Activated CD4-positive, alpha-beta T cell treated with anti-CD3 and anti-CD28 coated beads for 36 hours (primary cell): Measurements from ENCODE around the gene ACSL3. TPM values are rescaled to one million over a fixed set of nuclear protein-coding genes. Genes with fewer than 3 reads are reported as not detected.

Source experiments
- ATAC-seq: fragments of 200-7000 bp; cut with Tn5 transposase; one replicate; pipeline ENCODE4 v1.10.0; 2021; ENCODE audit warnings: mild to moderate bottlenecking, moderate library complexity
- CTCF ChIA-PET: fragments of 350-600 bp; sonication (Branson Sonifier 250); formaldehyde crosslinking; loops from one replicate; lab custom pipeline; 2021; ENCODE audit warnings: antibody characterized with exemption; lab: Charles Lee
- POLR2A ChIA-PET: fragments of 350-600 bp; sonication (Branson Sonifier 250); formaldehyde crosslinking; loops from one replicate; lab custom pipeline; 2021; ENCODE audit warnings: antibody characterized with exemption, inconsistent platforms; lab: Charles Lee
- DNase-seq: peaks from one replicate; pipeline ENCODE4 v3.0.0-alpha.2; 2020
- H3K27ac Mint-ChIP-seq: one replicate; pipeline ENCODE4 v1.8.0; 2021; ENCODE audit warnings: mixed read lengths
- H3K27me3 Mint-ChIP-seq: one replicate; pipeline ENCODE4 v1.8.0; 2021; ENCODE audit warnings: mixed read lengths
- H3K36me3 Mint-ChIP-seq: one replicate; pipeline ENCODE4 v1.8.0; 2021; ENCODE audit warnings: low read depth, mixed read lengths
- H3K4me1 Mint-ChIP-seq: one replicate; pipeline ENCODE4 v1.8.0; 2021; ENCODE audit warnings: mixed read lengths
- H3K4me3 Mint-ChIP-seq: one replicate; pipeline ENCODE4 v1.8.0; 2021; ENCODE audit warnings: mild to moderate bottlenecking, moderate library complexity, mixed read lengths
- H3K9me3 Mint-ChIP-seq: one replicate; pipeline ENCODE4 v1.8.0; 2021; ENCODE audit warnings: low read depth, mixed read lengths
- intact Hi-C, 2 experiments: fragments of 100-400 bp; cut with DNase I in 1 of 2; cut with micrococcal nuclease in 1 of 2; formaldehyde crosslinking; loops; one replicate each; pipeline versions ENCODE4 v1.14.2 to v1.15.1; 2022 to 2024; cut with DNase I, micrococcal nuclease
- total RNA-seq, 2 experiments: library from RNA; stranded (reverse); gene quantifications; one replicate each; pipeline ENCODE4 v1.2.3, GENCODE V29; 2021

Gene ACSL3
- 10 to 100 TPM; 46.2 to 48.8 TPM for total RNA-seq

- intact Hi-C loops = loop anchor here (1.0 to 5.0 kb wide), 8 partner anchors 42 to 1081 kb away; partner anchors contain the start of genes FARSB (in 1 of the 2) and SGPP2 (in 1 of the 2)
- H3K27me3 Mint-ChIP-seq = peaks cover 4% of the 10 kb centered on the region
- peak within 1 kb of the TSS; percentile 91 for H3K27ac Mint-ChIP-seq
- H3K9me3 Mint-ChIP-seq = no peaks in the 10 kb centered on the region
- peak within 1 kb of the TSS; percentile 67 for H3K4me3 Mint-ChIP-seq
- ATAC-seq (peak; percentile 100), DNase-seq (peak; percentile 97)
- ChIA-PET CTCF (interaction anchor here (0.6 to 1.3 kb wide), 2 partner anchors 153 to 170 kb away, joined by 3 to 4 read pairs; no protein-coding TSS in a partner anchor), POLR2A (interaction anchor here (0.7 kb wide), 1 partner anchor 71 kb away, joined by 3 read pairs; no protein-coding TSS in a partner anchor)
- H3K4me1 Mint-ChIP-seq = peaks cover 9% of the 10 kb centered on the region
- H3K36me3 Mint-ChIP-seq = peaks cover 3% of the 10 kb centered on the region
These were observed at the start of gene ACSL3 for GRCh38 chr2:222860740-222861410. ACSL3 (plus strand) TSS chr2:222861036; CDS start chr2:222908773, 47,737 bp downstream.

GRCh38 chr2:222811828-222812227 is 49.0 kb upstream of the ACSL3 start:
- Mint-ChIP-seq H3K4me1 (peaks cover 27% of the 10 kb centered on the region), H3K36me3 (no peaks in the 10 kb centered on the region), H3K9me3 (no peaks in the 10 kb centered on the region), H3K27ac (peak overlapping the region; percentile 61), H3K4me3 (no peak overlapping the region), H3K27me3 (no peaks in the 10 kb centered on the region)
- ChIA-PET POLR2A (interaction anchor here (0.7 kb wide), 1 partner anchor 48 kb away, joined by 4 read pairs; no protein-coding TSS in a partner anchor), CTCF (interaction anchor here (1.3 to 2.7 kb wide), 2 partner anchors 14 to 51 kb away, joined by 4 to 11 read pairs; no protein-coding TSS in a partner anchor)
- intact Hi-C loops = loop anchor here (2.0 to 5.0 kb wide), 4 partner anchors 23 to 103 kb away; partner anchors contain the start of gene ACSL3 (in 2 of the 2)
- ATAC-seq = no peak
- DNase-seq = no peak

DNA sequence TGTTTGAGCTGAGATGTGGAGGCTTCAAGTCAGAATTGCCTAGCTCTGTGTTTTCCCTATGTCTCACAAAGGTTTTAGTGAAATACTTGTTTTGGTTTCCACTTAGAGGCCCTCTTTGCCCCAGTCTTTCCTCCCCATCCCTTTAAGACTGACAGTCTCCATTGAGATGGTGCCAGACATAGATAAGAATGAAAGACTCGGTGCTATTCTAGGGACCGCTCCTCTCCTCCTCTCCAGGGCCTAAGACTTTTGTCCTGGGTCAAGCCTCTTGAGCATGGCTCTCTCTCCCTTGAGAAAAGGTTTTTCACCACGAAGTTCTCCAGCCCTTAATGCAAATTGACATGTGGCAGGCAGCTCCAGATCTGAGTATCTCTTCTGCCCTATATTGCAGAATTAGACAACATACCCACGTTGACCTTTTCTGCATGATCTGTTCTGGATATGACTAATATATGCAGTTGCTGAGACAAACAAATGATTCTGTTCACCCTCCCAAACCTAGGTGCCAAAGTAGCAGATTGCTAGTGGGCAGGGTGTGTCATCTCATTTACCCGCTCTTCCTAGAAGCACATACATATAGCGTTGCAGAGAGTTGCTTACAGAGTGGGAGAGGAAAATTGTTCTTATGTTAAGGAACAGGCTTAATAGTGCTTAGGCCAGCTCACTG is 47.5 kb upstream of the ACSL3 start:
- H3K4me1 Mint-ChIP-seq = peaks cover 27% of the 10 kb centered on the region
- H3K4me3 Mint-ChIP-seq = no peak overlapping the region
- intact Hi-C loops = loop anchor here (2.0 to 5.0 kb wide), 4 partner anchors 25 to 105 kb away; partner anchors contain the start of gene ACSL3 (in 2 of the 2)
- peak; percentile 63 for DNase-seq
- no peaks in the 10 kb centered on the region for H3K36me3 Mint-ChIP-seq
- ChIA-PET POLR2A (interaction anchor here (0.6 to 0.9 kb wide), 2 partner anchors 26 to 146 kb away, joined by 3 to 6 read pairs; no protein-coding TSS in a partner anchor), CTCF (interaction anchor here (0.7 to 2.7 kb wide), 10 partner anchors 9 to 145 kb away, joined by 3 to 11 read pairs (median 3); no protein-coding TSS in a partner anchor)
- H3K27me3 Mint-ChIP-seq = no peaks in the 10 kb centered on the region
- peak; percentile 91 for ATAC-seq
- peak overlapping the region; percentile 90 for H3K27ac Mint-ChIP-seq
- no peaks in the 10 kb centered on the region for H3K9me3 Mint-ChIP-seq

- DNase-seq (no peak), ATAC-seq (peak; percentile 53)
- H3K27ac Mint-ChIP-seq = no peak overlapping the region
- H3K36me3 Mint-ChIP-seq = no peaks in the 10 kb centered on the region
- no peak overlapping the region for H3K4me3 Mint-ChIP-seq
- ChIA-PET POLR2A (no interaction called here), CTCF (no interaction called here)
- peaks cover 10% of the 10 kb centered on the region for H3K4me1 Mint-ChIP-seq
- H3K27me3 Mint-ChIP-seq = no peaks in the 10 kb centered on the region
- H3K9me3 Mint-ChIP-seq = no peaks in the 10 kb centered on the region
- intact Hi-C loops = no loop called here
These were observed 41.0 kb upstream of the ACSL3 start for GRCh38 chr2:222819722-222820333.

DNA sequence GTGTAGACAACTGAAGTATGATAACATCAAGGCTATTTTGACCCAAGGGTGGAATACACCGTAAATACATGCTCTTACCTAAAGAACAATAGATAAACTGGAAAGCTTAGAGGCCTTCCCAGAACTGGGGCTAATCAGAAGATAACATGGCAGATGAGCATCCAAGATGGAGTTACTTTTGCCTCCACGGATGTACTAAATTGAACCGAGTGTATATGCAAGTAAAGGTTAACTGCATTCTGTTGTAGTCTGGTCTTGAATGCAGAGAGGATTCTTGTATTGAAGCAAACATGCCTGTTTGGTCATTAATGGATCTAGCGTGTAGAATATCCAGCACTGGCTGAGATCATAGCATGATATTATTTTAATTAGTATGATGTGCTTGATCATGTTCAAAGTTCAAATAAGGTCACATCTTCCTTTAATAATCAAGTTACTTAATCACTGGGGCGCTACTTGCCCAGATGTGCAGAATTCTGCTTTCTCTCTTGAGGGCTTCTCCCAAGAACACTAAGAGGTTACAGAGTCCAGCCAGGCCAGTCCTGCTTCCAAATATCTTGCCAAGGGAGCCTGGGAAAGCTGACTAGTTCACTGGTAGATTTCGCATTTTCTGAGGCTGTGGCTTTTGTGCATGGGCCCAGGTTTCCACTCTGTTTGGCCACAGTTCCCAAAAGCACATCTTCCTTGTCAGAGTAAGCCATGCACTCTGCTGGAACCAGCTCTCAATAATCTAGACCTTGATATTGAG is 37.5 kb upstream of the ACSL3 start:
- POLR2A ChIA-PET = no interaction called here
- Mint-ChIP-seq H3K9me3 (no peaks in the 10 kb centered on the region), H3K36me3 (no peaks in the 10 kb centered on the region), H3K4me1 (peaks cover 10% of the 10 kb centered on the region), H3K4me3 (no peak overlapping the region), H3K27me3 (no peaks in the 10 kb centered on the region), H3K27ac (no peak overlapping the region)
- CTCF ChIA-PET = interaction anchor here (0.6 kb wide), 1 partner anchor 116 kb away, joined by 3 read pairs; no protein-coding TSS in a partner anchor
- no peak for ATAC-seq
- intact Hi-C loops = no loop called here
- DNase-seq = no peak

DNA sequence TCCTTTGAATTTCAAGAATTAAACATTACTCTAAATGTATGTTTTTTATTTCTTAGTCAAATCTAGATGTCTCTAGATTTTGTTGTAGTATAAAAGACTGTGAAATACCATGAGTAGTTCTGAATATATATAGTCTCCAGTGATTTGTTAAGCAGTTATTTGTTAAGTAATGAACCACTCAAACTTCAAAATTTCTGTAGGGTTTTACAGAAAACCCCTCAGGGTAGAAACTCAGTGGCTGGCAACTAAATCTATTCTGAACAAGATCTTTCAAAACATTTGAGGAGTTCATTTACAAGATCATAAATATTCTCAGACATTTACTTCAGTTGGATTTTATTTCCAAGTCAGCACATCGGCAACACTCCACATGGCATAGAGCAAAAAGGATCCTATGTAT is 35.8 kb upstream of the ACSL3 start:
- CTCF ChIA-PET = interaction anchor here (1.4 kb wide), 1 partner anchor 32 kb away, joined by 4 read pairs; no protein-coding TSS in a partner anchor
- Mint-ChIP-seq H3K36me3 (no peaks in the 10 kb centered on the region), H3K4me3 (no peak overlapping the region), H3K27me3 (no peaks in the 10 kb centered on the region), H3K4me1 (peaks cover 2% of the 10 kb centered on the region), H3K9me3 (no peaks in the 10 kb centered on the region), H3K27ac (no peak overlapping the region)
- intact Hi-C loops = no loop called here
- POLR2A ChIA-PET = no interaction called here
- DNase-seq (no peak), ATAC-seq (no peak)

GRCh38 chr2:222827417-222827816 is 33.4 kb upstream of the ACSL3 start:
- ATAC-seq = no peak
- POLR2A ChIA-PET = no interaction called here
- Mint-ChIP-seq H3K27me3 (no peaks in the 10 kb centered on the region), H3K4me3 (no peak overlapping the region), H3K9me3 (no peaks in the 10 kb centered on the region), H3K4me1 (no peaks in the 10 kb centered on the region), H3K36me3 (no peaks in the 10 kb centered on the region), H3K27ac (no peak overlapping the region)
- intact Hi-C loops = no loop called here
- no peak for DNase-seq
- CTCF ChIA-PET = interaction anchor here (1.4 kb wide), 1 partner anchor 19 kb away, joined by 3 read pairs; no protein-coding TSS in a partner anchor

- Mint-ChIP-seq H3K36me3 (no peaks in the 10 kb centered on the region), H3K4me3 (no peak overlapping the region), H3K27me3 (no peaks in the 10 kb centered on the region), H3K4me1 (no peaks in the 10 kb centered on the region), H3K27ac (no peak overlapping the region), H3K9me3 (no peaks in the 10 kb centered on the region)
- POLR2A ChIA-PET = no interaction called here
- intact Hi-C loops = no loop called here
- no peak for DNase-seq
- ATAC-seq = no peak
- CTCF ChIA-PET = interaction anchor here (1.4 kb wide), 1 partner anchor 18 kb away, joined by 3 read pairs; no protein-coding TSS in a partner anchor
These were observed 32.3 kb upstream of the ACSL3 start for GRCh38 chr2:222828572-222828971.

- Mint-ChIP-seq H3K4me3 (no peak overlapping the region), H3K36me3 (no peaks in the 10 kb centered on the region), H3K4me1 (no peaks in the 10 kb centered on the region), H3K27ac (no peak overlapping the region), H3K27me3 (peaks cover 3% of the 10 kb centered on the region), H3K9me3 (no peaks in the 10 kb centered on the region)
- ATAC-seq (no peak), DNase-seq (no peak)
- intact Hi-C loops = no loop called here
- ChIA-PET POLR2A (no interaction called here), CTCF (no interaction called here)
These were observed 30.7 kb upstream of the ACSL3 start for GRCh38 chr2:222830164-222830563.

GRCh38 chr2:222833410-222833809 is 27.4 kb upstream of the ACSL3 start:
- CTCF ChIA-PET = interaction anchor here (0.6 to 1.3 kb wide), 4 partner anchors 18 to 135 kb away, joined by 3 to 4 read pairs (median 3); no protein-coding TSS in a partner anchor
- Mint-ChIP-seq H3K4me3 (no peak overlapping the region), H3K4me1 (no peaks in the 10 kb centered on the region), H3K27ac (no peak overlapping the region), H3K36me3 (no peaks in the 10 kb centered on the region), H3K27me3 (peaks cover 5% of the 10 kb centered on the region), H3K9me3 (no peaks in the 10 kb centered on the region)
- ATAC-seq = no peak
- POLR2A ChIA-PET = no interaction called here
- intact Hi-C loops = no loop called here
- DNase-seq = no peak
